CD4-positive, alpha-beta T cell treated with Interleukin-6 at 100 ng/mL for 8 hours (primary cell): Measurements from ENCODE around the gene TYK2.
A peak's percentile ranks its signal among the peaks of the same experiment; 100 is the strongest.
"Not testable (repeated sequence)": the region's sequence is repeated elsewhere in the genome, so short reads cannot be mapped to it uniquely, and the experiment has no call there.

Experiments
- DNase-seq: peaks from one replicate; pipeline ENCODE4 v3.0.0-alpha.2; 2020; ENCODE audit warnings: mixed read lengths, low spot score

TYK2 gene

DNA sequence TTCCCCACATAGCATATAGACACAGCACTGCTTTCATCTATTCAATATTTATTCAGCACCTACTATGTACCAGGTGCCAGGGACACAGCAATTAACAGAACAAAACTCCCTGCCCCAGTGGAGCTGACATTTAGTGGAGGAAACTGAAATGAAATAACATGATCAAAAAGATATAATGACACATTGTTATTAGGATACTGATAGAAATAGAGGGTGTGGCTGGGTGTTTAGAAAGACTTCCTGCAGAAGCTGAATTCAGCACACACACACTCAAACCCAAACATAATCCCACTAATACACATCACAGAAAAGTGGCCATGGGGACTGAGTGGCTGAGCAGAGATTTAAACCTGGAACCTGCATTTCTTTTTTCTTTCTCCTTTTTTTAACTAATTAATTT is 26.7 kb upstream of the TYK2 start:
- no peak for DNase-seq

DNA sequence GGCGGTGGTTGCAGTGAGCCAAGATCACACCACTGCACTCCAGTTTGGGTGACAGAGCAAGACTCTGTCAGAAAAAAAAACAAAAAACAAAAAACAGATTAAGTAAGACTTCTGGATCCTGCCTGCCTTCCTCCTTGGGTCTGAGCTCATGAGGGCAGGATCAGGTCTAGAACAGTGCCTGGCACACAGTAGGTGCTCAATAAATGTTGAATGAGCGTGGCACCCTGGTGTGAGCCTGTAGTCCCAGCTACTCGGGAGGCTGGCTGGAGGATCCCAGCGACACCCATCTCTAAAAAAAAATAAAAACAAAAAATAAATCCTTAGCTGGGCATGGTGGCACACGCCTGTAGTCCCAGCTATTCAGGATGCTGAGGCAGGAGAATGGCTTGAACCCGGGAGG is 25.8 kb upstream of the TYK2 start:
- DNase-seq, result no peak

DNA sequence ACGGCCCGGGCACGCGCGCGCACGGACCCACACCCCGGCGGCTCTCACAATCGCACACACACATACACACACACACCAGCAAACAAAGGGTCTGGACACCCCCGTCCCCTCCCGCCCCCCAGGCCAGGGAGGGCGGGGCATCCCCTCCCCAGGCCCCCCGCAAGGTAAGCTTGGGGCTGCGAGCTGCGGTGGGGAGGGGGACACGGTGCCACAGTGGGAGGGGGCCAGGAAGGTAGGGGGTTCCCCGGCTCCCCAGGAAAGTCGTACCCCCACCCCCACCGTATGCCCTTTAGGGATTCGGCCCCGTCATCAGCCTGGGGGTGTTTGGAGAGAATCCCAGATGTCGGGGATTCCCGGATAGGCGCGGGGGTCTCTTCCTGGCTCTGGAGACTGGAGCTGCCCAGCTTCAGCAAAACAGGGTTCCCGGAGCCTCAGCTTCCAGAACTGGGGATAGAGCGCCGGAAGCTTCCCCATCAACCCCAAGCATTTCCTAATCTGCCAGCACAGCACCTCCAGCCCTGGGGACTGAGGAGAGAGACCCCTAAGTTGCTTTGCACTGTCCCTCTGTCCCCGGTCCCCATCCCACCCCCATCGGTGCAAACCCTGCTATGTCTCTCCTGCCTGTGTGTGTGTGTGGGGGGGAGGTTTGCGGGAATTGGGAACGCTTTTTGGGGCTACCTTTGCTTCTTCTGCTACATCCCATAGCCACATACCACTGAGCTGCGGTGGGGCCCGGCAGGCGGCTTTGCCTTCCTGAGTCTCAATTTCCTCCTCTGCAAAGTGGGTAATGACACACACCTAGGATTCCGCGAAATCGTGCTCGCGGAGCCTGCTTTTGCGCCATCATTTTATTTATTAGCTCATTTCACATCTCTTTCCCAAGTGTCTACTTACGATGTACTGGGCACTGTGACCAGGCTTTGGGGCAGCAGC is 24.8 kb upstream of the TYK2 start:
- peak; percentile 42 for DNase-seq

DNA sequence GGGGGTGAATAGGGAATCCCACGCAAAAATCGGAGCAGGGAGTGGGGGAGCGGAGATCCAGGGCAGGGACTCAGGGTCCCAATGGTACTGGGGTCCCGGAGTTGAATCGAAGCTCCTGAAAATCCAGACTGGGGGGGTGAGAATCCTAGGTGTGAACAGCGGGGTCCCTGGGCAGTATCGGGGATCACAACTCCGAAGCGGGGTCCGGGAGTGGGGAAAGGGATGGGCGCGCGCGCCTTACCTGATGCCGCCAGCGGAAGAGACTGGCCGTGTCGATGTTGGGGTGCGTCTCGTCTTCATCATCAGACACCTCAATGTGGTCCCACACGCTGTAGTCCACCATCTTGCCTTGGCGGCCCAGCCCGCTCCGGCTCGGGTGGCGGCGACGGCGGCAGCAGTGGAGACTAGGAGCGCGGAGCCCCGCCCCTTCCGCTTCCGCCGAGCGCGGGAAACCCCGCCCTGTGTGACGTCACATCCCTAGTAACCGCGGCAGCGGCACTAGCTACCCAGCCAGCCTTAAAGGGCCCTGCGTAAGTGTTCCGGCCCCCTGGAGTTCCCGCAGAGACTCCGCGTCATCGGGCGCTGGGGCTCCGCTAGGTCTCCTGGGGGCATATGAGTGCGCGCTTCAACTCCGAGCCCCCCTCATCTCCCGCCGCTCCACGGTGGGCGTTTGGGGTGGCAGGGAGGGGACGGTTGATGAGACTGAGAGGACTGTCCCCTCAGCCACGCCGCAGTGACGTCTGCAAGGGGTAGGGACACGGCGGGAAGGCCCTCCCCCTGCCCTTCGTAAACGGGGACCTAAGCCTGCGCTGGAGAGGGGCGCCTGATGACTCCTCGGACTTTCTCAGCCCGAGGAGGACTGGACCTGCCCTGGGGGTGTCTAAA is 23.0 kb upstream of the TYK2 start, which contains the start of gene CDC37:
CDC37 (minus strand) TSS at position 406 of the 885 bp plus-strand sequence; CDS start at position 343, 63 bp downstream.
- peak; percentile 95 for DNase-seq

DNA sequence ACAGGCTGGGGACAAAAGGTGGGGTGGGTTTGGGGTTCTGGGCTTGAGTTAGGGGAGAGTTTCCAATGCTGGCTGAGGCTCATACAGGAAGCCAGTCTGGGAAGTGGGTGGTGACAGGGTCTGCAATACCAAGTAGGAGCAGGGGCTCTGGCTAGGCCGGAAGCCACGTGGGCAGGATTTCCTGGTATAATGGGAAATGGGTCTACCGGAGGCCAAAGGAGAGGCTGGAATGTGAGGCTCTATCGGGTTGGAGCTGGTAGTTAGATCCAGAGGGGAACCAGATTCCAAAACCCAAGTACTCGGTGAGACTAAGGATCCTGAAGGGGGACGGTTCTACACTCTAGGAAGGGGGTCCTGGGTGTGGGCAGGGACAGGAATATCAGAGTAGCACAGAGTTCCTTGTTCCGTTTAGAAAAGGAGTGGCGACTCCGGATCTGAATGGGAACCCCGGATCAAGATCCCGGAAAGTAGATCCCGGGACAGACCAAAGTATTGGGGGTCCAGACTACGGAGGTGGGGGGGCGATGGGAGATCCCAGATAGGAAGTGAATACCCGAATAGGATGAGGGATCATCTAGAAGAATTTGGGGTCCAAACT is 22.2 kb upstream of the TYK2 start:
- no peak for DNase-seq

DNA sequence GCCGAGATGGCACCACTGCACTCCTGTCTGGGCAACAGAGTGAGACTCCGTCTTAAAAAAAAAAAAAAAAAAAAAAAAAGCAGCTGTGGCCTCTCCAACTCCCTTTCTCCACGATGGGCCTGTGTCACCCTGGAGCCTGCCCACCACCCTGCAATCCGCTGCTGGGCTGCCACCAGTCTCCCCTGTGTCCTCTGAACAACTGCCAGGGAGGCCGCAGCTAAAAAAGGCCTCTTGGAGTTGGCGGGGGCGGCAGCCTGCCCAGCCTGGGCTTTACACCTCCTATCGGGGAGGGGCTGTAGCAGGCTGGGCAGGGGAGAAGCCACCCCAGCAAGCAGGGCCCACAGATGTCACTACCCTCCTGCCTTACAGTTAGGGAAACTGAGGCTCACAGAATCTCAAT is 19.5 kb upstream of the TYK2 start:
- no peak for DNase-seq

DNA sequence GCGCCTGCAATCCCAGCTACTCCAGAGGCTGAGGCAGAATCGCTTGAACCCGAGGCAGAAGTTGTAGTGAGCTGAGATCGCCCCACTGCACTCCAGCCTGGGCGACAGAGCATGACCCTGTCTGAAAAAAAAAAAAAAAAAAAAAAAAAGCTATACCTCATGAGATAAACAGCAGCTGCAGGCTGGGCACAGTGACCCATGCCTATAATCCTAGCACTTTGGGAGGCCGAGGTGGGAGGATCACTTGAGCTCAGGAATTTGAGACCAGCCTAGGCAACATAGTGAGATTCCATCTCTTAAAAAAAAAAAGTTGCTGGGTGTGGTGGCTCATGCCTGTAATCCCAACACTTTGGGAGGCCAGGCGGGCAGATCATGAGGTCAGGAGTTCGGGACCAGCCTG is 19.0 kb upstream of the TYK2 start:
- DNase-seq, result not testable (repeated sequence)

DNA sequence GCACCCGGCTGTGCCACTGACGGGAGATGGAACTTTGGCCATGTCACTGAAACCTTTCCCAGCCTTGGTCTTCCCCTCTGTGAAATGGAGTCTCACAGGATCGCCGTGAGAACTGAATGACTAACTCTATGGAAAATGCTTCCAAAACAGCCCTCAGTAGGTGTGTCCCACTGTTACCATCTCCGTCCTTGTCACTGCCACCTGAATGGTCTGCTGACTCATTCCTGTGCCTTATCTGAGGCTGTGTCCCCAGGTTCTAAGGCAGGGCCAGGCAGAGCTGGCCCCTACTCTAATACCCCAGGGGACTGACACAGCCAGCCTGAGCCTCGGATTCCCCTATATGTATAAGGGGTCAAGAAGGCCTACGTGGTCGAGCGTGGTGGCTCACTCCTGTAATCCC is 18.4 kb upstream of the TYK2 start:
- no peak for DNase-seq

DNA sequence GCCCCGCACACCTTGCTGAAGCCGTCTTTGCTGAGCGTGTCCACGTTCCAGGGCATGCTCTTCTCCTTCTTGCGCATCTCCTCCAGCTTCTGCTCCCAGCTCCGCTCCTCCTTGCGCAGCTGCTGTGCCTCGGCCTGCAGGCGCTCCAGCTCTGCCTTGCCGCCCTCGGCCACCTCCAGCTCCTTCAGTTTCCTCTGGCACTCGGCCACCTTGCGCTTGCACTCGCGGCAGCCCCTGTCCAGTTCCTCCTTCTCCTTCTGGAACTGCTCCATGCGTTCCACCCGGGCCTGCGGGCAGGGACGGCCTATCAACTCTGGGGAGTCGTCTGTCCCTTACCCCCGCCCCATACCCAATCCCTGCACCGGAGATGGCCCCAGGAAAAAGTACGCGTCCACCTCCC is 15.5 kb upstream of the TYK2 start:
- no peak for DNase-seq

DNA sequence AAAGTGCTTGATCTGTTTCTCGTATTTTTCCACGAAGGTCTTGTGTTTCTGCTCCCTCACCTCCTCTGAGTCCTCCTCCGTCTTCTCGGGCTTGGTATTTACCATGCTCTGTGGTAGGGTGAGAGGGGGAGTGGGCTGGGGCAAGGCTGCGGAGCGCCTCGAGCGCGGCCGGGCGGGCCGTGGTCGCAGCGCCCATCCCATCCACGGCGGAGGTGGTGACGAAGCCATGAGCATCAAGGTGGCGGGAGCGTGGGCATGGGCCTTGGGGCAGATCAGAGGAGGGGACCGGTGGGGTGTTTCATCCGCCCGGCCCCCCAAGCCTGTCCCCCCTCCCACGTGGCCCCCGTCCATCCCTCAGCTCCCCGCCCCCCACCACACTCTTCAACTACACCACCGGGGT is 15.1 kb upstream of the TYK2 start:
- no peak for DNase-seq

DNA sequence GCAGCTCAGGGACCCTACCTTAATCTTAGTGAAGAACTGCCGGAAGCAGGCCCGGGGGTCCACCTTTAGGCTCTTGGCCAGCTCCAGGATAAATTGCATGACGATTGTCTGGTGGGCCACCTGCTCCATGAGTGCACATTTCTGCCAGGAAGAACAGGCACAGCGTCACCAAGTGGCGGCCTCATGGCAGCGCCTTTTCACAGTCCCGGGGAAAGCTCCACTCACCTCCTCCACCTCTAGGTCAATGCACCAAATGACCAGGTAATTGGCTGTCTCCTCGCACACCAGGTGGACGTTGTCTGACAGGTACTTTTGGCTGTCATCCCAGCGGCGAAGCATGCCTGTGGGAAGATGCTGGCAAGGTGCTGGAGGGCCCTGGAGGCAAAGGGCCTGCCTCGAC is 14.6 kb upstream of the TYK2 start:
- DNase-seq, result no peak

DNA sequence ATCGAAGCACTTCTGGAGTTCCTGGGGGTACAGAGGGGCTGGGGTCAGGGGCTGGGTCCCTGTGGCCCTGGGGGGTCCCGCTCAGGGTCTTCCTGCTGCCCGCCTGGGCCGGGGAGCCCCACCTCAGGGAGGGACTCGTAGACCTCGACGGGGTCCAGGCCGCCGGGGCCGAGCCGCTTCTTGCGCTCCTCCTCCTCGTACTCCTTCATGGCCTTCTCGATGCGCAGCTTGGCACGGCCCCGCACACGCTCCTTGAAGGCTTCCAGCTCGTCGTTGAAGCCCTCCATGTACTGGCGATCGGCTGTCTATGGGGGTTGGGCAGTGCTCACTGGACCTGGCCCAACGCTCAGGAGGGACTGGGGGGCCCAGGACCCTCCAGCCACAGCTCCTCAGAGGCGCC is 12.8 kb upstream of the TYK2 start:
- DNase-seq, result no peak

DNA sequence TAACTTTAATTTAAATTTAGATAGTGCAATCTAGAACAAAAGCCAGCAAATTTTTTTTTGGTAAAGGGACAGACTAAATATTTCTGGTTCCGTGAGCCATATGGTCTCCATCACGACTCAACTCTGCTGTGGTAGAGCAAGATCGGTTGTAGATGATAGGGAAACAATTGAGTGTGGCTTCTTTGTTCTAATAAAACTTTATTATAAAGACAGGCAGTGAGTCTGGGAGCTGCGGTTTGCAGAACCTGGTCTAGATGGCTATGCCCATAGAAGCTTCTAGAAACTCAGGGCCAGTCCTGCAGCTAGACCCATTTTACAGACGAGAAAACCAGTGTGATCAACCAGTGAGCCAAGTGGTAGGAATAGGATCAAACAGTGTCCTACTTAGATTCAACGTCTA is 11.7 kb upstream of the TYK2 start:
- DNase-seq, result no peak

DNA sequence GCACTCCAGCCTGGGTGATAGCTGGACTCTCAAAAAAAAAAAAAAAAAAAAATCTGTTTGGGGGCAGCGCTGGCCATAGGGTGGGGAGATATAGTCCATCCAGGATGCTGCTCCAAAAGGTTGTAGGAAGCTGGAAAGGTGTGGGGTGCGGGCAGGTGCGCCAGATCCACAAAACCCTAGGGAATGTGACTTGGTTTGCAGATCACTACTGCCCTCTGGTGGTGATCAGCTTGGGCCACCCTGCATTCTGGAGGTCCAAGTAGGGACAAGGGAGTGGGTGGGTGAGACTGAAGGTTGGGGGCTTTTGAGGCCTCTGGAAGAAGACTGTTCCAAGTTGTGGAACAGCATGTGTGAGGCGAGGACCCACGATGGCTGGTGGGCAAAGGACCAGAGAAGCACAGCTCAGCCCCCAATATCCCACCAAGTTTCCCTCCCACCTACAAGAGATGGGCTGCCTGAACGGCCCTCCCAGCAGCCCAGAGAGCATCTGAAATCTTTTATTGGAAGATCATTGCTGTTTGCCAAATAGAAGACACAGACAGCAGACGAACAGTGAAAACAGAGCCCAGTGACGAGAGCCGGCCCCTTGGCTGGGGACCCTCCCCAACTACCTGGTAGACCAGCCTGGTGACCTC is 10.4 kb upstream of the TYK2 start:
- DNase-seq, result peak; percentile 65

DNA sequence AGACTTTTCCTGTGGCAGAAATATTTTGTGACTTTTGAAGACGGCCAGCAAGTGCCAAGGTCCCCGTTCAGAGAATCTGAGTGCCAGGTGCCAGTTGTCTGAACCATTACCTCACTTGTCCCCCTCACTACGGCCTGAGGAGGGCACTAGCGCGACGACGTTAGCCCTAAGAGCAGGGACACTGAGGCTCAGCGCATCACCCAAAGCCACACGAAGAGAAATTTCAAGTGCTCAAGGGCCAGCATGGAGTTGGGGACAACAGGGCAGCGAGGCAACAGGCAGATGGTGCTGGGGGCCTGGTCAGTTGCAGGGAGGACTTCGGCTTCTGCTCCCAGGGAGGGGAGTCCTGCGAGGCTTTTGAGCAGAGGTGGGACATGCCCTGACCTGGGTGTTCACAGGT is 9.5 kb upstream of the TYK2 start:
- no peak for DNase-seq

DNA sequence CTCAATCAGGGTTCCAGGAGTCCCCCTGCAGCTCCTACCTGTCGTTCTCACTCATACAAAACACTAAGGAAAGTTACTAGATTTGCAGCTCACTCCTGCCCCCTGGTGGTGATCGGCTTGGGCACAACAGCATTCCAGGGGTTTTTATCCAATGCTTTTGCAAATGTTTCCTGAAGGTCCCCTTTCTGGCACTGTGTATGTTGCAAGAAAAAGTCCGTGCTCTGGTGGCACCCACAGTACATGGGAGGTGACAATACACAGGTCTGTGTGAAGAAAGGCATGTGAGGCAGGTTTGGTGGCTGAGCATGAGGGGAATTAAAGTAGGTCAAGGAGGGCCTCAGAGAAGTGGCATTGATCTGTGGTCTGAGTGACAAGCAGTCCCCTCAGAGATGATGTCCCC is 8.6 kb upstream of the TYK2 start:
- DNase-seq, result peak; percentile 76

DNA sequence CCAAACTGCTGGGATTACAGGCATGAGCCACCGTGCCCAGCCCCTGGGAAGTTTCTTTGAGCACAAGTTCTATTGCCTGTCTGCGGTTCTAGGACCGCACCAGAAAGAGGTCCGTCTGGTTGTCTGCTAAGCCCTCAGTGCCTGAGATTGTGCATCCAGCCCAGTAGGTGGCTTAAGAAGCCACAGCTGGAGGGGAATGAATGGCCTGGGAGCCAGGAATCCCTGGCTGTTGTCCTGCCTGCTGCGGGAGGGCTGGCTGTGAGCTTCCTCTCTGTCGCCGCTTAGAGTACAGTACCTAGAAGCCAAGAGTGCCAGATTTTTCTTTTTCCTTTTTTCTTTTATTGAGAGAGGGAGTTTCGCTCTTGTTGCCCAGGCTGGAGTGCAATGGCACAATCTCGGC is 4.2 kb upstream of the TYK2 start:
- no peak for DNase-seq

DNA sequence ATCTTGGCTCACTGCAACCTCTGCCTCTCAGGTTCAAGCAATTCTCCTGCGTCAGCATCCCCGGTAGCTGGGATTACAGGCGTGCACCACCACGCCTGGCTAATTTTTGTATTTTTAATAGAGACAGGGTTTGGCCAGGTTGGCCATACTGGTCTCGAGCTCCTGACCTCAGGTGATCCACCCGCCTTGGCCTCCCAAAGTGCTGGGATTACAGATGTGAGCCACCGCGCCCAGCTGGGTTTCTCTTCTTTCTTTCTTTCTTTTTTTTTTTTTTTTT is 2.8 kb upstream of the TYK2 start:
- not testable (repeated sequence) for DNase-seq

DNA sequence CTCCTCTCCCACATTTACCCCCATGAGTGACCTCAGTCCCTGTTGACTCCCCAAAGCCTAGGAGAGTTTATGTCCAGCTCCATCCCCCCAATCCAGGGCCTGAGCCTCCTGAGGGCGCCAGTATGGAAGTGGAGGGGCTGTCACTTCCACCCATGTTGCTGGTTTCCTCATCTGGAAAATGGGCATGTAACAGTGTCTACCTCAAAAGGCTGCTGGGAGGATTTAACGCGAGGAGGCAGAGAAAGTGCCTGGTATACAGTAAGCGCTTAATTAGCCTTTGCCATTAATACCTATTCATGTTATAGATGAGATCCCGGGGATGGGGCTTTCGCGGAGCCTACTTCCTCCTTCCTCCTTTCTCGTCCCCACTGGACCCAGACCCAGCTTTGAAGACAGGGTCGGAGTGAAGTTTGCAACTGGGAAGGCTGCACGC is 476 bp downstream of the TYK2 start:
- DNase-seq, result no peak

DNA sequence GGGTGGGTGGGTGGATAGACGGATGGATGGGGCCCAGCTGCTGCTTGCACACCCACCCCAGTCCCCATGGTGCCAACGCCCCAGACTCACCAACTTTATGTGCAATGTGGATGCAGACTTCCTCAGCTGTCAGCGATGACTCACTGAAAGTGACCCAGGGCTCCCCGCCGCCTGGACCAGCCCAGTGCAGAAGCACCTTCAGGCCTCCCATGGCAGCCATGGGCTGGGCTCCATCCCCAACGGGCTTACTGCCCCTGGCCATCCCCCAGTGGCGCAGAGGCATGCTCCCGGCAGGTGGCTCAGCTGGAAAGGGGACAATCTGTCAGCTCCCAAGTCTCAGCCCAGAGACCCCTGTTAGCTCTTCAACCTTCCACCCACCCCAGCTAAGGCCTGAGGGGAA is 2.2 kb downstream of the TYK2 start:
- no peak for DNase-seq

DNA sequence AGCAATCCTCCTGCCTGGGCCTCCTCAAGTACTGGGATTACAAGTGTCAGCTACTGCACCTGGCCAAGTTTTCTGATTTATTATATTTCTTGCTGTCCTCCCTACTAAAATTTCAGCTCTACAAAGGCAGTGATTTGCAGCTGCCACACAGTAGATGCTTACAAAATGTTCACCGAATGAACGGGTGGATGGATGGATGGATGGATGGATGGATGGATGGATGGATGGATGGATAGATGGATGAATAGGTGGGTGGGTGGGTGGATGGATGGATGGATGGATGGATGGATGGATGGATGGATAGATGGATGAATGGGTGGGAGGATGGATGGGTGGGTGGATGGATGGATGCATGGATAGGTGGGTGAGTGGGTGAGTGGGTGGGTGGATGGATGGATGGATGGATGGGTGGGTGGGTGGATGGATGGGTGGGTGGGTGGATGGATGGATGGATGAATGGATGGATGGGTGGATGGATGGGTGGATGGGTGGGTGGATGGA is 3.2 kb downstream of the TYK2 start:
- not testable (repeated sequence) for DNase-seq

DNA sequence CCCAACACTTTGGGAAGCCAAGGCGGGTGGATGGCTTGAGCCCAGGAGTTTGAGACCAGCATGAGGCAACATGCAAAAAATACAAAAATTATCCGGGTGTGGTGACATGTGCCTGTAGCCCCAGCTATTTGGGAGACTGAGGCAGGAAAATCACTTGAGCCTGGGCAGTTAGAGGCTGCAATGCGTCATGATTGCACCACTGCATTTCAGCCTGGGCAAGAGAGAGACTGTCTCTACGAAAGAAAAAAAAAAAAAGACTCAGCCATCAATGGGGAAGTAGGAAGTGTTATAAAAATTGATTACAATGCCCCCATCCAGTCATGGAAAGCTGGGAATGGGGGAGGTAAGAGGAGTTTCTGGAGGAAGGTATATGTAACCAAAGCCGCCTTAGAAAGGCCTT is 5.4 kb downstream of the TYK2 start:
- DNase-seq, result no peak
